Measurements from ENCODE around the gene ENPP3. TPM values are rescaled to one million over a fixed set of nuclear protein-coding genes. Genes with fewer than 3 reads are reported as not detected.

Gene ENPP3
- total and polyA plus RNA-seq, 10 of the 15 experiments (the other 5 are each of a cell fraction or from before 2014, with no cell fraction given): 0.01 TPM; not detected in 9

DNA sequence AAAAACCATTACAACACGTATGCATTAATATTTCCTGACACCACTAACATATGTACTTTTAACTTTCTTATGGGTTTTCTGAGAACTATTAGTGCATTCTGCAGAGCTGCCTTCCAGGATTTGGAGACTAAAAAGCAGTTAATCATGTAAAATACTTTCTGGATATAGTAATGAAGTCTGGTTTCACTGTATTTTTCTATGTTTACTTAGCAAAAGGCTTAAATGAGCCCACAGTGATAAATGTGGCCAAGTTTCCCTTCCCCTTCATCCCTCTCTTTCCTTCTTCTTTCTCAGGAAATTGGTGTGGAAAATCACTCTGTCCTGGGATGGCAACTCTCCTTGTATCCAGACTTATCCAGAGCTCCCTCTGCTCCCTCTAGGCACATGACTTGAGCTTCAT, 141.1 kb downstream of the ENPP3 start:
- Histone ChIP-seq H3K79me2 (ENCODE audit: control insufficient read depth, insufficient read depth, low read length) (no peaks in the 10 kb centered on the region), H3K9ac (ENCODE audit: control insufficient read depth, insufficient read depth, low read length) (no peak overlapping the region), H4K20me1 (ENCODE audit: control insufficient read depth, insufficient read depth) (no peaks in the 10 kb centered on the region), H3K9me3 (replicated peaks; ENCODE audit: control insufficient read depth, insufficient read depth, low read length) (no peaks in the 10 kb centered on the region), H3K4me1 (ENCODE audit: control insufficient read depth, insufficient read depth, low read length) (no peaks in the 10 kb centered on the region), H3K36me3 (ENCODE audit: control insufficient read depth in 2 of 2, insufficient read depth in 2 of 2, low read length in 1 of 2) (no peaks in the 10 kb centered on the region), H2AFZ (ENCODE audit: control insufficient read depth, low read depth, low read length) (no peak overlapping the region), H3K4me2 (ENCODE audit: control insufficient read depth, insufficient read depth) (no peak overlapping the region), H3K27ac (ENCODE audit: control insufficient read depth, insufficient read depth) (no peak overlapping the region), H3K4me3 (no peak overlapping the region), H3K27me3 (replicated peaks in 1 of 2; ENCODE audit: control insufficient read depth in 2 of 2, insufficient read depth in 2 of 2, low read length in 1 of 2) (no peaks in the 10 kb centered on the region; a peak in 1 of 4 replicates)
- ATAC-seq (no peak), FAIRE-seq (no peak), DNase-seq (ENCODE audit: low read depth, low spot score) (no peak)
- TF ChIP-seq, protein P1, sequence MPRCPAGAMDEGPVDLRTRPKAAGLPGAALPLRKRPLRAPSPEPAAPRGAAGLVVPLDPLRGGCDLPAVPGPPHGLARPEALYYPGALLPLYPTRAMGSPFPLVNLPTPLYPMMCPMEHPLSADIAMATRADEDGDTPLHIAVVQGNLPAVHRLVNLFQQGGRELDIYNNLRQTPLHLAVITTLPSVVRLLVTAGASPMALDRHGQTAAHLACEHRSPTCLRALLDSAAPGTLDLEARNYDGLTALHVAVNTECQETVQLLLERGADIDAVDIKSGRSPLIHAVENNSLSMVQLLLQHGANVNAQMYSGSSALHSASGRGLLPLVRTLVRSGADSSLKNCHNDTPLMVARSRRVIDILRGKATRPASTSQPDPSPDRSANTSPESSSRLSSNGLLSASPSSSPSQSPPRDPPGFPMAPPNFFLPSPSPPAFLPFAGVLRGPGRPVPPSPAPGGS (IDR thresholded peaks at IDR 0.05; ENCODE audit: borderline replicate concordance, insufficient read depth, low read depth, low read length, poor library complexity, severe bottlenecking): no peak
- no peak for TF ChIP-seq NBN (IDR thresholded peaks at IDR 0.05)
- no peak for TF ChIP-seq MXI1 (IDR thresholded peaks at IDR 0.05; ENCODE audit: low read depth, low read length)
- no peak for TF ChIP-seq TAF1 (IDR thresholded peaks at IDR 0.05; ENCODE audit: borderline replicate concordance, low read depth, low read length)
- no peak for TF ChIP-seq SP1 (IDR thresholded peaks at IDR 0.05; ENCODE audit: low read depth, low read length)
- no TSS peak for BruUV-seq (replicated peaks)
- RAD21 ChIA-PET (ENCODE audit: unreplicated experiment): no interaction called here
- 0% methylated on average over 1 of the region's 1 CpG for WGBS (ENCODE audit: insufficient coverage, insufficient replicate concordance, low lambda C conversion rate, missing lambda C conversion rate)
- POLR2A ChIA-PET: no interaction called here
- CTCF ChIA-PET: interaction anchor here (0.6 to 0.7 kb wide), 2 partner anchors 20 to 218 kb away, joined by 3 read pairs; no protein-coding TSS in a partner anchor
- intact Hi-C loops (cut with micrococcal nuclease; ENCODE audit: unreplicated experiment): no loop called here
- in situ Hi-C loops (cut with MboI): no loop called here
- SMC1A ChIA-PET (ENCODE audit: uncharacterized antibody, unreplicated experiment): interaction anchor here (1.0 kb wide), 1 partner anchor 34 kb away, joined by 3 read pairs; no protein-coding TSS in a partner anchor

DNA sequence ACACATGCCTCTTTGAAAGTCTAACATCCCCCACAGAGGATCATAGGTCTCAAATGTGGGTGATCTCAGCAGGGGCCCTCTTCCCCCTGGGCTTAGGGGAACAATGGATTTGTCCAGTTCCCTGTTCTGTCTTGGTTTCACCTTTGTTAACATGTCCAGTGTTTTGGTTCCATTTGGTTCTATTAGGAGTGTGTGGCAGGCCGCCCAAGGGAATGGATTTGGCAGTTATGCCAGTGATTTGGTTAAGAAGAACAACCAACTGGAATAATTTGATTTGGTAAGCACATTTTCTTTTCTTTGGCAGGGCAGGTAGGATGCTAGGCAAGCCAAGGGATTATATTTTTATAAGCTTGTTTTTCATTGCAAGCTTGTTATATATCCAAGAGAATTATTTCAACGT, 142.2 kb downstream of the ENPP3 start:
- ChIA-PET POLR2A (no interaction called here), CTCF (no interaction called here), SMC1A (ENCODE audit: uncharacterized antibody, unreplicated experiment) (no interaction called here), RAD21 (ENCODE audit: unreplicated experiment) (no interaction called here)
- Histone ChIP-seq H3K4me1 (ENCODE audit: control insufficient read depth, insufficient read depth, low read length) (no peaks in the 10 kb centered on the region), H3K27me3 (replicated peaks in 1 of 2; ENCODE audit: control insufficient read depth in 2 of 2, insufficient read depth in 2 of 2, low read length in 1 of 2) (no peaks in the 10 kb centered on the region; a peak in 1 of 4 replicates), H3K9me3 (replicated peaks; ENCODE audit: control insufficient read depth, insufficient read depth, low read length) (no peaks in the 10 kb centered on the region), H3K4me2 (ENCODE audit: control insufficient read depth, insufficient read depth) (no peak overlapping the region), H2AFZ (ENCODE audit: control insufficient read depth, low read depth, low read length) (no peak overlapping the region), H3K36me3 (ENCODE audit: control insufficient read depth in 2 of 2, insufficient read depth in 2 of 2, low read length in 1 of 2) (no peaks in the 10 kb centered on the region), H3K27ac (ENCODE audit: control insufficient read depth, insufficient read depth) (no peak overlapping the region), H3K9ac (ENCODE audit: control insufficient read depth, insufficient read depth, low read length) (no peak overlapping the region), H3K79me2 (ENCODE audit: control insufficient read depth, insufficient read depth, low read length) (no peaks in the 10 kb centered on the region), H3K4me3 (no peak overlapping the region), H4K20me1 (ENCODE audit: control insufficient read depth, insufficient read depth) (no peaks in the 10 kb centered on the region)
- DNase-seq (ENCODE audit: low read depth, low spot score) (no peak), ATAC-seq (no peak), FAIRE-seq (no peak)
- 37% methylated on average over 2 of the region's 2 CpGs for WGBS (ENCODE audit: insufficient coverage, insufficient replicate concordance, low lambda C conversion rate, missing lambda C conversion rate)
- in situ Hi-C loops (cut with MboI) (no loop called here), intact Hi-C loops (cut with micrococcal nuclease; ENCODE audit: unreplicated experiment) (no loop called here)
- BruUV-seq (replicated peaks): no TSS peak
- TF ChIP-seq SREBF1 (IDR thresholded peaks at IDR 0.05; ENCODE audit: low read length) (no peak), RAD51 (IDR thresholded peaks at IDR 0.05) (no peak)
- TF ChIP-seq, protein P2, sequence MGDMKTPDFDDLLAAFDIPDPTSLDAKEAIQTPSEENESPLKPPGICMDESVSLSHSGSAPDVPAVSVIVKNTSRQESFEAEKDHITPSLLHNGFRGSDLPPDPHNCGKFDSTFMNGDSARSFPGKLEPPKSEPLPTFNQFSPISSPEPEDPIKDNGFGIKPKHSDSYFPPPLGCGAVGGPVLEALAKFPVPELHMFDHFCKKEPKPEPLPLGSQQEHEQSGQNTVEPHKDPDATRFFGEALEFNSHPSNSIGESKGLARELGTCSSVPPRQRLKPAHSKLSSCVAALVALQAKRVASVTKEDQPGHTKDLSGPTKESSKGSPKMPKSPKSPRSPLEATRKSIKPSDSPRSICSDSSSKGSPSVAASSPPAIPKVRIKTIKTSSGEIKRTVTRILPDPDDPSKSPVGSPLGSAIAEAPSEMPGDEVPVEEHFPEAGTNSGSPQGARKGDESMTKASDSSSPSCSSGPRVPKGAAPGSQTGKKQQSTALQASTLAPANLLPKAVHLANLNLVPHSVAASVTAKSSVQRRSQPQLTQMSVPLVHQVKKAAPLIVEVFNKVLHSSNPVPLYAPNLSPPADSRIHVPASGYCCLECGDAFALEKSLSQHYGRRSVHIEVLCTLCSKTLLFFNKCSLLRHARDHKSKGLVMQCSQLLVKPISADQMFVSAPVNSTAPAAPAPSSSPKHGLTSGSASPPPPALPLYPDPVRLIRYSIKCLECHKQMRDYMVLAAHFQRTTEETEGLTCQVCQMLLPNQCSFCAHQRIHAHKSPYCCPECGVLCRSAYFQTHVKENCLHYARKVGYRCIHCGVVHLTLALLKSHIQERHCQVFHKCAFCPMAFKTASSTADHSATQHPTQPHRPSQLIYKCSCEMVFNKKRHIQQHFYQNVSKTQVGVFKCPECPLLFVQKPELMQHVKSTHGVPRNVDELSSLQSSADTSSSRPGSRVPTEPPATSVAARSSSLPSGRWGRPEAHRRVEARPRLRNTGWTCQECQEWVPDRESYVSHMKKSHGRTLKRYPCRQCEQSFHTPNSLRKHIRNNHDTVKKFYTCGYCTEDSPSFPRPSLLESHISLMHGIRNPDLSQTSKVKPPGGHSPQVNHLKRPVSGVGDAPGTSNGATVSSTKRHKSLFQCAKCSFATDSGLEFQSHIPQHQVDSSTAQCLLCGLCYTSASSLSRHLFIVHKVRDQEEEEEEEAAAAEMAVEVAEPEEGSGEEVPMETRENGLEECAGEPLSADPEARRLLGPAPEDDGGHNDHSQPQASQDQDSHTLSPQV (IDR thresholded peaks at IDR 0.05): no peak
- TF ChIP-seq, protein P3, sequence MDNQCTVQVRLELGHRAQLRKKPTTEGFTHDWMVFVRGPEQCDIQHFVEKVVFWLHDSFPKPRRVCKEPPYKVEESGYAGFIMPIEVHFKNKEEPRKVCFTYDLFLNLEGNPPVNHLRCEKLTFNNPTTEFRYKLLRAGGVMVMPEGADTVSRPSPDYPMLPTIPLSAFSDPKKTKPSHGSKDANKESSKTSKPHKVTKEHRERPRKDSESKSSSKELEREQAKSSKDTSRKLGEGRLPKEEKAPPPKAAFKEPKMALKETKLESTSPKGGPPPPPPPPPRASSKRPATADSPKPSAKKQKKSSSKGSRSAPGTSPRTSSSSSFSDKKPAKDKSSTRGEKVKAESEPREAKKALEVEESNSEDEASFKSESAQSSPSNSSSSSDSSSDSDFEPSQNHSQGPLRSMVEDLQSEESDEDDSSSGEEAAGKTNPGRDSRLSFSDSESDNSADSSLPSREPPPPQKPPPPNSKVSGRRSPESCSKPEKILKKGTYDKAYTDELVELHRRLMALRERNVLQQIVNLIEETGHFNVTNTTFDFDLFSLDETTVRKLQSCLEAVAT (IDR thresholded peaks at IDR 0.05): no peak

Measured in GM12878 (cell line).